Subcutaneous adipose tissue (tissue), 4 donors: Measurements from ENCODE around the gene ATP6V0A1. TPM values are rescaled to one million over a fixed set of nuclear protein-coding genes. Genes with fewer than 3 reads are reported as not detected.

Experiments
- total RNA-seq, 4 donors: library from RNA; depleted of rRNA; stranded (reverse); fragments of >200 nt; gene quantifications; one replicate each; pipeline ENCODE4 v1.1.0, GENCODE V29; 2016
- TF ChIP-seq, protein P1 (sequence below): fragments of 450-650 bp; IDR thresholded peaks from one replicate; pipeline ENCODE4 v1.5.1; 2016; ENCODE audit warnings: low read depth, mild to moderate bottlenecking, control low read depth, antibody characterized with exemption, moderate library complexity

ATP6V0A1 gene
- total RNA-seq, 4 donors from 2014 or later, result 53.0 to 113 (median 56.1) TPM

DNA sequence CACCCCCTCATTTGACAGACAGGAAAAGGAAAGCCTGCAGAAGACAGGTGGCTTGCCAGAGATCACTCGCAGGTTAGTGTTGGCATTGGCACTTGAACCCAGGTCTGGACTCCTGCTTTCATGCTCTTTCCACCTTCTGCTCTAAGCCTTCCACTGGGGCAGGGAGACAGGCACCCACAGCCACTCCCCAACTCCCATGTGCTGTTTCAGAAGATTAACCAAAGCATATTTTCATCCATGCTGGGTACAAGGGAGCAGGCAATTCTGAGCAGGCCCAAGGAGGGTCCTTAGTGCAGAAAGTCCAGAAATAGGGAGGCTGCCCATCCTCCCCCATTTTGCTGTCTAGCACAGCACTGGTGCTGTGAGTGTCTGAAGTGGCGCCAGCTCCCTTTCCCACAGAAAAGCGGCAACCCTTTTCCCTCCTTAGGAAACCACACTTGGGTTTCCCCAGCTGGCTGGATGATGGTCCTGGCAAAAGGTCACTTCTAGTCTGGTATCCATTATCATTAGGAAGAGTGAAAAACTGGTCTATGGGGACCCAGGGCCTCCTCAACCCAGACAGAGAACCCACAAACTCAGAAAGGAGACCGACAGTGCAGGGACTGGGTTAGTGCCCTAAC is 33.6 kb upstream of the ATP6V0A1 start:
- TF ChIP-seq, protein P1, sequence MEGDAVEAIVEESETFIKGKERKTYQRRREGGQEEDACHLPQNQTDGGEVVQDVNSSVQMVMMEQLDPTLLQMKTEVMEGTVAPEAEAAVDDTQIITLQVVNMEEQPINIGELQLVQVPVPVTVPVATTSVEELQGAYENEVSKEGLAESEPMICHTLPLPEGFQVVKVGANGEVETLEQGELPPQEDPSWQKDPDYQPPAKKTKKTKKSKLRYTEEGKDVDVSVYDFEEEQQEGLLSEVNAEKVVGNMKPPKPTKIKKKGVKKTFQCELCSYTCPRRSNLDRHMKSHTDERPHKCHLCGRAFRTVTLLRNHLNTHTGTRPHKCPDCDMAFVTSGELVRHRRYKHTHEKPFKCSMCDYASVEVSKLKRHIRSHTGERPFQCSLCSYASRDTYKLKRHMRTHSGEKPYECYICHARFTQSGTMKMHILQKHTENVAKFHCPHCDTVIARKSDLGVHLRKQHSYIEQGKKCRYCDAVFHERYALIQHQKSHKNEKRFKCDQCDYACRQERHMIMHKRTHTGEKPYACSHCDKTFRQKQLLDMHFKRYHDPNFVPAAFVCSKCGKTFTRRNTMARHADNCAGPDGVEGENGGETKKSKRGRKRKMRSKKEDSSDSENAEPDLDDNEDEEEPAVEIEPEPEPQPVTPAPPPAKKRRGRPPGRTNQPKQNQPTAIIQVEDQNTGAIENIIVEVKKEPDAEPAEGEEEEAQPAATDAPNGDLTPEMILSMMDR, result no peak

- TF ChIP-seq, protein P1, result no peak
Observed at GRCh38 chr17:42428141-42428944, 30.3 kb upstream of the ATP6V0A1 start.

DNA sequence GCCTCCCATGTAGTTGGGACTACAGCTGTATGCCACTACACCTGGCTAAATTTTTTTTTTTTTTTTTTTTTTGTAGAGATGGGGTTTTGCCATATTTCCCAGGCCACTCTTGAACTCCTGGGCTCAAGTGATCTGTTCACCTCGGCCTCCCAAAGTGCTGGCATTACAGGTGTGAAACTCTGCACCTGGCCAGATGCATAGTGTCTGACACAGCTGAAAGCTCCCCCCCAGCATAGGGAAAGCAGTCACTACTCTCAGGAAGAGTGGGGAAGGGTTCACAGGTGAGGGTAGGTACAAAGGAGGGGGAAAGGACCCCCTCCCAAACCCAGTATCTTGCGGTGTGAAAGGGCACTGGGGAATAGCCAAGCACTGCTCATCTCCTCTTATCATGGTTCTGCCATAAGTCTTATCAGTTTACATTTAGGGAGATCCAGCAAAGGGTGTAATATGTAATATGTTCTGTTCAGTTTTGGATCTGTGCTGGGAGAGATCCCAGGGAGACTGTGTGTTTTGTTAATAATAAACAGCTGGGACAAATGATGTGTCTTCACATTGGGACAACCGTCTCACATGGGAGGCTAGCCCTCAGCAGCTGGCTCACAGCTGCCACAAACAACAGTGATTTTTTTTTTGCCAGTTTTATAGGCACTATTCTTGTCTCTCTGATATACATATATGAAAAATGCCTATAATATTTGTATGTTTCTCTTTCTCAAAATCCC is 28.8 kb upstream of the ATP6V0A1 start:
- TF ChIP-seq, protein P1, result no peak

DNA sequence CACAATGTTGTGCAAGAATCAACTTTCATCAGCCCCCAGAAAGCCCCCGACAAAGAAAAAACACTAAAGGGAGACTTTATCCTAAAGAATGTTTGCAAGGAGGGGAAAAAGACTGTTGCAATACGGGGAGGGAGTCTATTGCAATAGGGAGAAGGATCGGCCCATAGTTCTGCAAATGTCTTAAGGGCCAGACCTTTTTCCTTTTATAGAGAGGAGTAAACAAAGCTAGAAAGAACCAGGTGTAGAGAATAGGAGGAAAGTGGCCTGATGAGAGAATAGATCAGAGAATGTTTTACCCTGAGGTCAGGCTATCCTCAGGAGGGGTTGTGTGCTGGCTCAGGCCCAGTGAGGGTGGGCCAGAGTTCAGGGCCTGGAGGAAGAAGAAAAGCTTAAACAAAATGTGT is 26.9 kb upstream of the ATP6V0A1 start:
- TF ChIP-seq, protein P1, result no peak

DNA sequence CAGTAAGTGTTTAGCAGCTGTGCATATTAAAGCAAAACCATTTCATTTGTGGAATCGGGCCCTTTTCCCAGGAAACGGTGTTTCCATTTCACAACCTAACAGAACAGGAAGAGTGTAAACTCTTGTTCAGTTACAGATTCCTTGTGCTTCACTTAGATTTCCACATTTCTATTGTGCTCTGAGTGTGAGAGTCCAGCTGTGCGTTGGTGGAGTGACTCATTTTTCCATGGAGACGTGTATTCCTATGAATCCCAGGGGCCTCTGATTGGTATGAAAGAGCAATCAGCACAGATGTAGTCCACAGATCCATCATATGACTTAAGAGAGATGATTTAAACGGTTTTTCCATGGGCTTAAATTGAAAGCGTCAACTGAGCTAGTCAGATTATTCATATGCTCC is 22.3 kb upstream of the ATP6V0A1 start:
- TF ChIP-seq, protein P1, result no peak

- TF ChIP-seq, protein P1, result no peak
Observed at GRCh38 chr17:42438600-42439567, 19.8 kb upstream of the ATP6V0A1 start.
